MM.1S (cell line): ENCODE measurements around the gene LDLR.

Experiments used
- DNase-seq: peaks from one replicate; pipeline ENCODE4 v3.0.0-alpha.2; 2015
- H2AFZ ChIP-seq: fragments of 300-600 bp; sonication (generic); 2 replicates; pipeline ENCODE4 v1.6.0; 2016; ENCODE audit warnings: antibody characterized with exemption, low read length
- H3F3A ChIP-seq: fragments of 300-600 bp; sonication (generic); 2 replicates; pipeline ENCODE4 v1.6.1; 2016; ENCODE audit warnings: mild to moderate bottlenecking, antibody characterized with exemption, low read length, moderate library complexity, mixed read lengths; ENCODE audit not compliant: insufficient read depth
- H3K27ac ChIP-seq: fragments of 300-600 bp; sonication (generic); 2 replicates; pipeline ENCODE4 v1.5.1; 2016; ENCODE audit warnings: mild to moderate bottlenecking, low read length
- H3K27me3 ChIP-seq: fragments of 300-600 bp; sonication (generic); replicated peaks from 2 replicates; pipeline ENCODE4 v1.6.0; 2016; ENCODE audit warnings: low read length; ENCODE audit not compliant: insufficient read depth
- H3K36me3 ChIP-seq: fragments of 300-600 bp; sonication (generic); replicated peaks from 2 replicates; pipeline ENCODE4 v1.6.1; 2016; ENCODE audit warnings: mild to moderate bottlenecking, low read length, mixed read lengths; ENCODE audit not compliant: insufficient read depth
- H3K4me1 ChIP-seq: fragments of 300-600 bp; sonication (generic); 2 replicates; pipeline ENCODE4 v1.6.1; 2016; ENCODE audit warnings: low read length, mixed read lengths
- H3K4me2 ChIP-seq: fragments of 300-600 bp; sonication (generic); 2 replicates; pipeline ENCODE4 v1.6.0; 2016; ENCODE audit warnings: low read depth, low read length
- H3K4me3 ChIP-seq: fragments of 300-600 bp; sonication (generic); 2 replicates; pipeline ENCODE4 v1.5.1; 2016; ENCODE audit warnings: low read length, mixed read lengths
- H3K79me2 ChIP-seq: fragments of 300-600 bp; sonication (generic); 2 replicates; pipeline ENCODE4 v1.6.1; 2016; ENCODE audit warnings: mixed run types, low read length, mixed read lengths
- H3K9ac ChIP-seq: fragments of 300-600 bp; sonication (generic); 2 replicates; pipeline ENCODE4 v1.6.1; 2016; ENCODE audit warnings: low read length, mixed read lengths
- H3K9me2 ChIP-seq: fragments of 300-600 bp; sonication (generic); replicated peaks from 2 replicates; pipeline ENCODE4 v1.6.1; 2016; ENCODE audit warnings: mild to moderate bottlenecking, low read length, mixed read lengths; ENCODE audit not compliant: insufficient read depth
- H3K9me3 ChIP-seq: fragments of 300-600 bp; sonication (generic); replicated peaks from 2 replicates; pipeline ENCODE4 v1.6.1; 2016; ENCODE audit warnings: mild to moderate bottlenecking, low read length, mixed read lengths; ENCODE audit not compliant: insufficient read depth
- H4K20me1 ChIP-seq: fragments of 300-600 bp; sonication (generic); 2 replicates; pipeline ENCODE4 v1.6.1; 2016; ENCODE audit warnings: mild to moderate bottlenecking, low read length, moderate library complexity, mixed read lengths; ENCODE audit not compliant: insufficient read depth
- CTCF ChIP-seq: fragments of 300-600 bp; sonication (generic); IDR thresholded peaks from 2 replicates; pipeline ENCODE4 v1.5.1; 2016; ENCODE audit warnings: antibody characterized with exemption, low read length, mixed read lengths
- EZH2 ChIP-seq: fragments of 300-600 bp; sonication (generic); optimal IDR thresholded peaks from 2 replicates; pipeline ENCODE3; 2017; ENCODE audit warnings: low read depth, mild to moderate bottlenecking, antibody characterized with exemption, low read length, mixed read lengths
- EZH2phosphoT487 ChIP-seq: fragments of 300-600 bp; sonication (generic); IDR thresholded peaks from 2 replicates; pipeline ENCODE4 v1.6.1; 2018; ENCODE audit warnings: antibody characterized with exemption, low read length

The LDLR gene

DNA sequence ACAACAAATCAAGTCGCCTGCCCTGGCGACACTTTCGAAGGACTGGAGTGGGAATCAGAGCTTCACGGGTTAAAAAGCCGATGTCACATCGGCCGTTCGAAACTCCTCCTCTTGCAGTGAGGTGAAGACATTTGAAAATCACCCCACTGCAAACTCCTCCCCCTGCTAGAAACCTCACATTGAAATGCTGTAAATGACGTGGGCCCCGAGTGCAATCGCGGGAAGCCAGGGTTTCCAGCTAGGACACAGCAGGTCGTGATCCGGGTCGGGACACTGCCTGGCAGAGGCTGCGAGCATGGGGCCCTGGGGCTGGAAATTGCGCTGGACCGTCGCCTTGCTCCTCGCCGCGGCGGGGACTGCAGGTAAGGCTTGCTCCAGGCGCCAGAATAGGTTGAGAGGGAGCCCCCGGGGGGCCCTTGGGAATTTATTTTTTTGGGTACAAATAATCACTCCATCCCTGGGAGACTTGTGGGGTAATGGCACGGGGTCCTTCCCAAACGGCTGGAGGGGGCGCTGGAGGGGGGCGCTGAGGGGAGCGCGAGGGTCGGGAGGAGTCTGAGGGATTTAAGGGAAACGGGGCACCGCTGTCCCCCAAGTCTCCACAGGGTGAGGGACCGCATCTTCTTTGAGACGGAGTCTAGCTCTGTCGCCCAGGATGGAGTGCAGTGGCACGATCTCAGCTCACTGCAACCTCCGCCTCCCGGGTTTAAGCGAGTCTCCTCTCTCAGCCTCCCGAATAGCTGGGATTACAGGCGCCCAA is at the start of gene LDLR:
TSS of gene LDLR (plus strand) at position 210 of the 760 bp plus-strand sequence. CDS start at position 296, 86 bp downstream.
- peak within 1 kb of the TSS; percentile 95 for H3K27ac ChIP-seq
- 0 out of 2 replicates have a peak, but pooled peaks cover 4% of the 10 kb centered on the region for H4K20me1 ChIP-seq
- H3K27me3 ChIP-seq = no peaks in the 10 kb centered on the region
- peak within 1 kb of the TSS; percentile 59 for H3K4me2 ChIP-seq
- H3K9me3 ChIP-seq = no peaks in the 10 kb centered on the region
- peaks cover 27% of the 10 kb centered on the region for H3K4me1 ChIP-seq
- no peaks in the 10 kb centered on the region for H3K9me2 ChIP-seq
- H3K79me2 ChIP-seq = peaks cover 50% of the 10 kb centered on the region
- peak within 1 kb of the TSS; percentile 76 for H3K4me3 ChIP-seq
- H3K9ac ChIP-seq = peak within 1 kb of the TSS; percentile 98
- TF ChIP-seq EZH2 (no peak), EZH2phosphoT487 (no peak), CTCF (no peak)
- H2AFZ ChIP-seq = peak within 1 kb of the TSS; percentile 57
- H3K36me3 ChIP-seq = no peaks in the 10 kb centered on the region; the same call in 1 of the 2 replicates
- H3F3A ChIP-seq = peaks cover 47% of the 10 kb centered on the region
- DNase-seq = peak; percentile 95

DNA sequence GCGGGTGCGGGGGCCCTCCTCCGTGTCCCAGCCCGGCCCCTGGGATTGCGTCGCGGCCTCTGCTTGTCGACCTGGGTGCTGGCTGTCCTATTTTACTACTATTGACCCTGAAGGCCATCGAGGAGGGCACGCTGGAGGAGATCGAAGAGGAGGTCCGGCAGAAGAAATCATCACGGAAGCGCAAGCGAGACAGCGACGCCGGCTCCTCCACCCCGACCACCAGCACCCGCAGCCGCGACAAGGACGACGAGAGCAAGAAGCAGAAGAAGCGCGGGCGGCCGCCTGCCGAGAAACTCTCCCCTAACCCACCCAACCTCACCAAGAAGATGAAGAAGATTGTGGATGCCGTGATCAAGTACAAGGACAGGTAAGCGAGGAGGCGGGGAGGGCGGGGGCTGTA is 48.1 kb upstream of the LDLR start:
- no peak for DNase-seq
- Histone ChIP-seq H3K9me2 (no peaks in the 10 kb centered on the region), H3K9me3 (no peaks in the 10 kb centered on the region), H3F3A (no peaks in the 10 kb centered on the region), H3K27me3 (no peaks in the 10 kb centered on the region), H3K4me2 (no peak overlapping the region), H3K79me2 (peaks cover 27% of the 10 kb centered on the region), H4K20me1 (no peaks in the 10 kb centered on the region), H3K27ac (no peak overlapping the region), H3K4me3 (no peak overlapping the region), H3K36me3 (peaks cover 11% of the 10 kb centered on the region), H2AFZ (no peak overlapping the region), H3K4me1 (no peaks in the 10 kb centered on the region), H3K9ac (no peak overlapping the region)
- TF ChIP-seq CTCF (no peak), EZH2 (no peak), EZH2phosphoT487 (no peak)

GRCh38 chr19:11041966-11042627 is 47.2 kb upstream of the LDLR start:
- H3K27me3 ChIP-seq = no peaks in the 10 kb centered on the region
- no peaks in the 10 kb centered on the region for H3K9me2 ChIP-seq
- H3K36me3 ChIP-seq = peaks cover 11% of the 10 kb centered on the region
- no peaks in the 10 kb centered on the region for H3K4me1 ChIP-seq
- H3K79me2 ChIP-seq = peaks cover 19% of the 10 kb centered on the region
- H3K4me2 ChIP-seq = no peak overlapping the region
- no peak overlapping the region for H3K27ac ChIP-seq
- H3F3A ChIP-seq = no peaks in the 10 kb centered on the region
- no peak overlapping the region for H3K4me3 ChIP-seq
- H3K9me3 ChIP-seq = no peaks in the 10 kb centered on the region
- H2AFZ ChIP-seq = no peak overlapping the region
- H4K20me1 ChIP-seq = no peaks in the 10 kb centered on the region
- no peak overlapping the region for H3K9ac ChIP-seq
- no peak for DNase-seq
- TF ChIP-seq CTCF = no peak
- no peak for TF ChIP-seq EZH2phosphoT487
- TF ChIP-seq EZH2 = no peak
